Nucleus accumbens (tissue), 56 donors: Measurements from ENCODE around the gene PIK3R6.

Experiments
- DNase-seq, 56 donors: peaks; one replicate each; lab custom pipeline; 2025; lab: John Stamatoyannopoulos, UW

Gene PIK3R6

DNA sequence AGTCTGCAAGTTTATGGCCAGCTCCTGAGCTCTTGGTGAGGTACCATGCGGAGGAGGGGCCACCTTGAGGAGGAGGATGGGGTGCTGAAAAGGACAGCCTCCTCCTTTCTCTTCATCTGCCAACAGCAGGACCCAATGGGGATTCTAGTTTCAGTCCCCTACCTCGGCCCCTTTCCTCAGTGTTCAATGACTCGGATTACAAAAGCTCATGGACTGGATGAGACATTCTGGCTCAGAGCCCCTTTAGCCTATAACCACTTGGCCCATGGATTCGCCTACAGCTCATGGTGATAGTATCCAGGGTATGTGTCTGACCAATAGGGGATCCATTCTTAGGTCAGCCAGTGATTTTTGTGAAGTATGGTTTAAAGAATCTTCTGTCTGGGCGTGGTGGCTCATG, 8.5 kb upstream of the PIK3R6 start:
- no peak for DNase-seq

DNA sequence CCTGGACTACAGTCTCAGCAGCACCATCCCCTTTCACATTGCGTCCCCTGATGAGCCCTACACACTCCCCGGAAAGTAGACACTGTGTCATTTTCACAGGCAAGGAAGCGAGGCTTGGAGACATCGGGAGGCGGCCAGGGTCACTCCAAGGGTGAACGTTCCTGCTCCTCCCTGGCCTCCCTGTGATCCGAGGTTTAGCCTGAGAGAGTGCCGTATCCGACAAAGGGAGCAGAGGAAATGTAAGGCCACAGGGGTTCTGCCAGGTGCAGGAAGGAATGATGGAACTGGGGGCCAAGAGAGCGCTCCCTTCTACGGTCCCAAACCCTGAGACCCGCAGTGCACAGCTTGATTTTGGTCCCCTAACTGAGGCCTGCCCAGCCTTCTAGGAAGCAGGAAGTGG, 8.0 kb upstream of the PIK3R6 start:
- no peak for DNase-seq

GRCh38 chr17:8873801-8874715, 6.6 kb upstream of the PIK3R6 start:
- DNase-seq, result no peak

DNA sequence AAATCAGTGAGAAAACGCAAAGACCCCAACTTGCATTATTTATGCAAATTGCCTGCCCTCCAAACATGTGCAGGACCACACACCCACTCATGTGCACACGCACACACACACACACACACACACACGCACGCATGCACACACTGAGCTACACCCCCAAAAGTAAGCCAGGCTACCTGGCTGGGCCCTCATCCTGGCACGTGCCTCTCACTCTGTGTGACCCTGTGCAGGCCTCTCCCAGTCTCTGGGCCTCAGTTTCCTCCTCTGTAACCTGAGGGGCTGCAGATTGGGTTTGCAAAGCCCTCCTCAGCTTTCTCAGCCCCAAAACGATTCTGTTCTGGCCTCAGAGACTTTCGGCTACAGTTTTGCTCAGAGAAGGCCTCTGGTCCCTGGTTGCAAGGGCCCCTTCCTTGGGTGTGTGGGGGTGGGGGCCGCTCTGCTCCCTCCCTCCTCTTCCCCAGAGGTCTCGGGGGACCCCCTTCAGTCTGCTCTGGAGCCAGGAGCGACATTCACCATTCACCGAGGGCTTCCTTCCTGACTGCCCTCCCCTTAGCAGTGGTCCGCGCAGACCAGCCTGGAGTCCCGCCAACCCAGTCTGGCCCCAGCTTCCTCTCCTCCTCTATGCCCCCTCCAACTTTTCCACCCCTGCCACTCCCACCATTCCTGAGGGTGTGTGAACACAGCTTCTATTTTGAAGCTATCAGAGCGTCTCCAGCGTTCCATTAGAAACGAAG, 5.4 kb upstream of the PIK3R6 start:
- DNase-seq, result no peak

DNA sequence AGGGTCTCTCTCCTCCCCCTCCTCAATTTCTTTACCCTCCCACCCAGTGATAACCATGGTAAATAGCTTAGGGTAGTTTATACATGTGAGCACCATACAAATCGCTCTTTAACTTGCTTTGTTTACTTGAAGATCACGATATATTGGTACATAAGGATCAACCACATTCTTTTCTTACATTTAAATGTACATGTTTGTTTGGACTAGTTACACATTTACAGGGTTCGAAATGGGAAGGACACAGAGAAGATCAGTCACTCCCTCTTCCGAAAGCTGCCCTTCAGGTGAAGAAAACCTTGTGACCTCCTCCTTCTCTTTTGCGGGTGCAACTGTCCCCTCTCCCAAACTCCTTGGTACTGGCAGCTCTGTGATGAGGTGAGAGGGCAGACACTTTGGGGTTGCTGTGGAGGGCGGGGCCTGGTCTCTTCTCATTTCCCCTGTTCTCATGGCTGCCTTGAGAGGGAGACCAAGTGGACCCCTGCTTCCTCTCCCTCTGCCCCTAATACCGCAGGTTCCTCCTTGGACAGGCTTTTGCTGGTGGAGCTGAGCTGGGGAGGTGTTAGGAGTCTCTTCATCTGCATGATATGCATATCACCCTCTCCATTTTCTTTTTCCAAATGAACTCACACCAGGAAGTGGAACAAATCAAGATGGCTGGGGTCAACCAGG, 4.7 kb upstream of the PIK3R6 start:
- no peak for DNase-seq

- DNase-seq, result no peak
Observed at GRCh38 chr17:8871081-8871581, 3.7 kb upstream of the PIK3R6 start.

- peak in 11 of 56 donors; percentile 3 to 49 (median 32) for DNase-seq
Observed at GRCh38 chr17:8870406-8871040, 3.0 kb upstream of the PIK3R6 start.

DNA sequence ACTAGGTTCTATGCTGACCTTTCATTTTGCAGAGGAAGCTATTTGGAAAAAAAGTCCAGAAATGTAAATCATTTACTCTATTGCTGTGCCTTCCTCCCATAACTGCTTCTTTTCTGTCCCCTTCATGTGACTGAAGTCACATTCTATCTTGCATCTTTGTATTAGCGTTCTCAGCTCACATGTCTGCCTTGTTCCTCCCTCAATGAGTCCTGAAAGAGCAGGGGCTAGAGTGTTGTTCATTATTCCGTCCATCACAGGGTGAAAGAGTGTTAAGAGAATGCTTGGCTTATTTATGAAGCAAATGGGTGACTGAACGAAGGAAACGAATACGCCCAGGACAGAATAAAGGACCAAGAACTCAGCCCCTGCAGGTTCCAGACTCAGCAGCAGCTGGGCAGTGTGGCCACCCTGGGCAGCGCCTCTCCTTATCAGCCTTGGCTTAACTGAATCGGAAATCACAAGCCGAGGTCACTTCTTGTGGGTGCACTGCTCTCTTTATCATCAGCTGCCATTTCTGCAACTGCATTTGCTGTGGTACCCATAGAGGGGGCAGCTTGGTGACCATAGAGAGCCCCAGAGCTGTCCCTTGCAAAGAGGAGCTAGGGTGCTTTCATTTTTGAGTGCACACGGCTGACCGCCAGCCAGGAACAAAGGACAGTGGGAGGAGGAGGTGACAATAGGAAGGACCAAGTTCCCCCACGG, 1.8 kb upstream of the PIK3R6 start:
- DNase-seq, result no peak

DNA sequence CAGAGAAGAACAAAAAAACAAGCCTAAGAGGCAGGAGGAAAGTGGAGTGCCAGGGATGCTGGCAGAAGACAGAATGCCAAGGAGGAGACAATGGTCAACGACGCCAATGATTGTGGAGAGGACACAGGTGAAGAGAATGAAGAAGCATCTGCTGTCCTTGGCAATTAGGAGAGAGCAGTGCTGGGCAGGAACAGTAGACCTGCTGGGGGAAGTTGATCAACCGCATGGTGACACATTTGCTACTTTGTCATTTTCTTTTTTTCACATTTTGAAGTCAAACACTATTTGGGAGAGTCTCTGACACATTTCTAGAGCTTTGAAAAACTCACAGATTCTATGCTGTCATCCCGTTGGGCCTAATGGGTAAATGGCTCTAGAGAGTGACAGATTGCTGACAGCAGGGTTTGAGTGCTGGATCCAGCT, 1.1 kb upstream of the PIK3R6 start:
- DNase-seq, result no peak

DNA sequence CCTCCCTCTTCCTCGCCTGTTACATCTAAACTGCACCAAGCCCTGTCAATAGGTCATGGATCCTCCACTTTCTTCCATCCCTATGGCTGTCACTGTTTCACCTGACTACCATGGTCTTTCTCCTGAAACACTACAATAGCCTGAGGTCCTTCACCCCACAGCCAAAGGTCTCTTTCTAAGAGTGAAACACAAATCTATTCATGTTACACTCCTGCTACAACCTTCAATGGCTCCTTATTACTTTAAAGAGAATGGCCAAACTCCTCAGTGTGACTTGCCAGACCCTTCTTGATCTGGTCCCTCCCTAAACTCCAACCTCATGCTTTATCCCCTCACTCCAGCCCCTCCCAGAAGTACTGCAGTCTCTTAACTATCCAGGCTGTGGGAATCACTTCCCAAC, 618 bp upstream of the PIK3R6 start:
- DNase-seq, result no peak

GRCh38 chr17:8865811-8866210, 1.7 kb downstream of the PIK3R6 start:
- no peak for DNase-seq

DNA sequence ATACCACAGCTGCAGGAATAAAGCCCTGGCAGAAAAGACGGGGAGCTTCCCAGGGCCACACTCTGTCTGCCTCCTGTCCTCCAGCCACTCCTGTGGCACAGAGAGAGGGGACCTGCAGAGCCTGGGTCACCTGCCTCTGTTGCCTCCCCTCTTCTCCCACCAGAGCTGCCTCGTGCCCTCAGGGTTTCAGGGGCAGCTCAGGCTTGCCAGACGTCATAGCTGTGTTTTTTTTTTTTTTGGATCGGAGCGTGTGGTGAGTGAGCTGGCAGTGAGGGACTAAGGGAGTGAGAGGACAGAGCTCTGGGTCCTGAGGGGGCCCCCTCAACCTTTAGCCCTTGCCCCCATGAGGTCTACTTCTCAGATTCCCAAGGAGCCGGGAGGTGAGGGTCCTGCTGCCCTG, 2.1 kb downstream of the PIK3R6 start:
- DNase-seq, result no peak

DNA sequence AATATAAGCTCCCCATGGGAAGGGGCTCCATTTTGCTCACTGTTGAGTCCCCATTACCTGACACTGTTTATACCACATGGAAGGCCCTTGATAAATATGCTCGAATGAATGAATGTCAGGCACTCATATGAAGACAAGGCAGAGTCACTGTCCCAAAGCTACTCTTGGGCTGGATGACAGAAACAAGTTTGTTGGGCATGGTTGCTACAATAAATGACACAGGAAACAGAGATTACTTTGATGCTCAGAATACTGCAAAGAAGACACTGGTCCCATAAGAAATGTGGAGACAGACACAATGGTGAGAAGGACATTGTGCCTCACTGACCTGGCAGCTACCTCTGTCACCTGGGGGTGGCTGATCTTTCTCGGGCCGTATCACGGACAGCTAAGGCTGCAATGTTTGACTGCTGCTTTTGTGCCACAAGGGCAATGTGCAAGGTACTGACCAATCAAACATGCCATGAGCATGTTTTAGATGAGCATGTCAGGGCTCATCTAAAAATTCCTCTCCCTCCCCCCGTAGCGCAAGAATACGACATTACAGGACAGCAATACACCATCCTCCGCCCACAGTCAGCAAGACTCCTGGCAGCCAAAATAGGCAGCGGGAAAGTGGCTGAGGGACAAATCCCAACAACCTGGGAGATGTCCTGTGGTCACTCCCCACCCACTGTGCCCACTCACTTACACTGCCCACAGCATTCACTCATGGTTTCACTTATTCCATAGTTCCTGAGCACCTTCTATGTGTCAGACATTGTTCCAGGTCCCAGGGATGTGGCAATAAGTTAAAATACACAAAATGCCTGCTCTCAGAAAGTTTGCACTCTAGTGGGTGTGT, 5.0 kb downstream of the PIK3R6 start:
- no peak for DNase-seq

DNA sequence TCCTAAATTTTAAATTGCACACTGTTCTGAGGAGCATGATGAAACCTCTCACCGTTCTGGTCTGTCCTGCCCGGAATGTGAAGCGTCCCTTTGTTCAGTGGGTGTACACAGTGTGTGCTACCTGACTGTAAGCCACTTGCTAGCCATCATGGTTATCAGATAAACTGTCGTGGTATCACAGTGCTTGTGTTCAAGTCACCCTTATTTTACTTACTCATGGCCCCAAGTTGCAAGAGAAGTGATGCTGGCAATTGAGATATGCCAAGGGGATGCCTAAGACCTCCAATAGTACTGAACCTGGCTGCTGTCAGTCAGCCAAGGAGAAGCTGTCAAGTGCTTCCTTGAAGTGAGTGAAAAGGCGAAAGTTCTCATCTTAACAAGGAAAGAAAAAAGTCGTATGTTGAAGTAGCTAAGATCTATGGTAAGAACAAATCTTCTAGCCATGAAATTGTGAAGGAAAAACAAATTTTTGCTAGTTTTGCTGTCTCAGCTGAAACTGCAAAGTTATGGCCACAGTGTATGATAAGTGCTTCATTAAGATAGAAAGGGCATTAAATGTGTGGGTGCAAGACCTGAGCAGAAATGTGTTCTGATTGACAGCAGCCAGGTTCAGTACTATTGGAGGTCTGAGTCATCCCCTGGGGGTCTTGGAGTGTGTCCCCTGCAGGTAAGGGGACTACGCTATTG, 5.8 kb downstream of the PIK3R6 start:
- DNase-seq, result no peak

DNA sequence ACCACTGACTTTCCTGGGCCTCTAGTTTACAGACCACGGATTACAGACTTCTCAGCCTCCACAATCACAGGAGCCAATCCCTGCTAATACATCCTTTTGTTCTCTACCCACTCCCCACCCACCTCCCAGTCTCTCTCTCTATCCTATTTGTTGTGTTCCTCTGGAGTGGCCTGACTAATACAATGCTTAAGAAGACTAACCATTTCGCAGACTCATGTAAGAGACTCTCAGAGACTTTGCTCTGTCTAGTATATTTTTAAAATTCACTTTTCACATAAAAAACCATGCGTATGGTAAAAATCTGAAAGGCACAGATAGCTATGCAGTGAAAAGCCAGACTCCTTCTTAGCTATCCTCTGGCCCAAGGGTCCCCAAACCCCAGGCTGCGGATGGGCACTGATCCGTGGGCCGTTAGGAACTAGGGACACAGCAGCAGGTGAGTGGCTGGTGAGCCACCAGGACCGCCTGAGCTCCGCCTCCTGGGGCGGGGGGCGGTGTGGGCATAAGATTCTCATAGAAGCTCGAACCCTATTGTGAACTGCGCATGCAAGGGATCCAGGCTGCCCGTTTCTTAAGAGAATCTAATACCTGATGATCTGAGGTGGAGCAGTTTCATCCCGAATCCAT, 7.6 kb downstream of the PIK3R6 start:
- no peak for DNase-seq

GRCh38 chr17:8859027-8859803, 8.3 kb downstream of the PIK3R6 start:
- peak in 2 of 56 donors; percentile 18 to 20 for DNase-seq

- no peak for DNase-seq
Observed at GRCh38 chr17:8857919-8858318, 9.6 kb downstream of the PIK3R6 start.
